RPMI8226 (cell line): ENCODE measurements around the gene GPATCH2L.

Experiments
- DNase-seq: peaks from one replicate; pipeline ENCODE4 v3.0.0-alpha.2; 2015

GPATCH2L gene

DNA sequence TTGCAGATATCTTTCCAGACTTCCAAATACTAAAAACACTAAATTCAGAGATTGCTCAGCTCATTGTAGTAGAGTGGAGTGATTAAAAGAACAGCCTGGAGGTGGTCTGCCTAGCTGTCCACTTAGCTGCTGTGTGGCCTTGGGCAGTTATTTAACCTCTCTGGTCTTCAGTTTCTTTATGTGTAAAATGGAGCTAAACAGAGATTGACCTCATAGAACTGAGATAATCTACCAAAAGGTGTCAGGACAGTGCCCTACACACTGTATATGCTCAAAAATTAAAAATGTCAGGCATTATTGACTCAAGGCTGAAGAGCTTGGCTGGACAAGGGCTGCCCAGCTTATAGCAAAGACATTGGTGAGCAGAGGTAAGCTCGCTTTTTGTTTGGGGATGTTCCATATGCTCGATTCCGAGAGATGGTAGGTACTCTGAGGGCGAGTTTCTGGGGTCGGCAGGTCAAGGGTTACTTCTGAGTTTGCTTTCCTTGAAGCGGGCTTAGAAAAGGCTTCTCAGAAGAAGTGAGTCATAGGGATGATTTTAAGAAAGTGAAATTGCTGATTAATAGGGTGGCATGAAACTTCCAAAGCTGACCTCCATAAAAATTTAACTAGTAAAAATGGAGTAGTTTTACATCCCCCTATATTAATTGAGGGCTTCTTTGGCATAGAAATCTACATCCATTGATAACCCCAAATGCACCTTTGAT is 107.5 kb downstream of the GPATCH2L start:
- no peak for DNase-seq

DNA sequence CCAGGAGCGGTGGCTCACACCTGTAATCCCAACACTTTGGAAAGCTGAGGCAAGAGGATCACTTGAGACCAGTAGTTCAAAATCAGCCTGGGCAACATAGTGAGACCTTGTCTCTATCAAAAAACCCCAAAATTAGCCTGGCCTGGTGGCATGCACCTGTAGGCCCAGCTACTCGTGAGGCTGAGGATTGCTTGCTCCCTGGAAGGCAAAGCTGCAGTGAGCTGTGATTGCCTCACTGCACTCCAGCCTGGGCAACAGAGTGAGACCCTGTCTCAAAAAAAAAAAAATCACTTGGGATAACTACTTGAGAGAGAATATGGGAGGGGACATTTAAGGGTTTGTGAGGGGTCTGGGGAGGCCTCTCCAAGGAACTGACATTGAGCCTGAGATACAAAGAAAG is 109.0 kb downstream of the GPATCH2L start:
- DNase-seq = no peak

- DNase-seq = no peak
These were observed 109.7 kb downstream of the GPATCH2L start for GRCh38 chr14:76261371-76261811.

DNA sequence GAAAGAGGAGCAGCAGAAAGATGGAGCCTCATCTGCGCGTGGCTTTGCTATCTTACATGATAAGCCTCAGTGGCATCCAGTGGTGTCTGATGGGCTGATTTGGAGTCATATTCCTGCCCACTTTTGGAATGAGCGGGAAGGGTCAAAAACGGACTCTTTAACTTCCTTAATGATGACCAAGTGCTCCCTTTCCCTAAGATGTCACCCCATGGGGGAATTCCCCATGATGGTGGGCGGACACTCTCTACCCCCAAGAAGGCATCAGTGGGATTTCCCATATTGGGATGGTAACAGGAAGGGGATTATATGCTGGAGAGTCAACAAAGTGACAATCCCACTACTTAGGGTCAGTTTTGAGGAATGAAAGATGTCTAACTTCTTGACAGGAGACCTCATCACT is 110.9 kb downstream of the GPATCH2L start:
- DNase-seq = no peak
